Stomach (tissue), 9 donors: ENCODE data around the gene TMEM54. TPM values are rescaled to one million over a fixed set of nuclear protein-coding genes. Genes with fewer than 3 reads are reported as not detected.

Source experiments
- DNase-seq, 2 donors: peaks; one replicate each; pipeline versions ENCODE4 v3.0.0 to v3.0.0-alpha.2; 2013 to 2019
- H3K27ac ChIP-seq, 5 donors: fragments of 200-600 bp in 4 of 5; sonication (generic) in 4 of 5; one replicate each; pipeline ENCODE4 v1.5.1; 2013 to 2019; ENCODE audit warnings: mild to moderate bottlenecking in 1 of 5, moderate library complexity in 1 of 5
- H3K27me3 ChIP-seq, 3 donors: fragments of 200-600 bp; sonication (generic); one replicate each; pipeline ENCODE4 v1.5.1; 2017 to 2019; ENCODE audit warnings: mixed run types in 1 of 3
- H3K36me3 ChIP-seq, 4 donors: fragments of 200-600 bp; sonication (generic); 1 replicate in 3 of 4; 2 replicates in 1 of 4; pipeline ENCODE4 v1.5.1; 2016 to 2019
- H3K4me1 ChIP-seq, 4 donors: fragments of 200-600 bp; sonication (generic); one replicate each; pipeline ENCODE4 v1.5.1; 2016 to 2019
- H3K4me3 ChIP-seq, 4 donors: fragments of 200-600 bp; sonication (generic) in 3 of 4; one replicate each; pipeline ENCODE4 v1.5.1; 2016 to 2019; ENCODE audit warnings: mild to moderate bottlenecking in 1 of 4
- H3K9me3 ChIP-seq, 4 donors: fragments of 200-600 bp; sonication (generic); one replicate each; pipeline ENCODE4 v1.5.1; 2016 to 2019
- CTCF ChIP-seq, 7 experiments: fragments of 450-650 bp in 4 of 7; fragments of 200-600 bp in 3 of 7; sonication (generic) in 3 of 7; IDR thresholded peaks; one replicate each; pipeline ENCODE4 v1.5.1; 2016 to 2019; ENCODE audit warnings: antibody characterized with exemption in 7 of 7, control low read depth in 2 of 7, mild to moderate bottlenecking in 1 of 7
- EP300 ChIP-seq: sonication (generic); formaldehyde crosslinking; IDR thresholded peaks from one replicate; pipeline ENCODE4 v1.6.1; 2017; ENCODE audit warnings: antibody characterized with exemption
- POLR2A ChIP-seq, 4 donors: fragments of 450-650 bp; IDR thresholded peaks; one replicate each; pipeline ENCODE4 v1.6.1; 2016; ENCODE audit warnings: antibody characterized with exemption in 4 of 4, control low read depth in 2 of 4, mild to moderate bottlenecking in 1 of 4, moderate library complexity in 1 of 4
- POLR2AphosphoS5 ChIP-seq, 3 donors: sonication (generic); formaldehyde crosslinking; IDR thresholded peaks; one replicate each; pipeline ENCODE4 v1.6.1; 2016; ENCODE audit warnings: antibody characterized with exemption in 3 of 3
- WGBS, 5 donors: extraction: QIAGEN DNeasy Blood & Tissue Kit in 3 of 5; methylation state at CpG; one replicate each; pipeline versions ENCODE4 v1.1.5 to v1.1.7; 2013 to 2018; 5-methylcytosine and 5-hydroxymethylcytosine counted together
- intact Hi-C: fragments of 100-400 bp; cut with DNase I; formaldehyde crosslinking; loops from one replicate; pipeline ENCODE4 v1.15.1; 2023; ENCODE audit warnings: low total_unique reads
- polyA plus RNA-seq, 3 donors: library from polyadenylated mRNA; stranded (reverse); fragments of 200-250 nt; gene quantifications; one replicate each; pipeline ENCODE4 v1.2.3, GENCODE V29; 2013
- total RNA-seq, 5 donors: library from RNA; depleted of rRNA; stranded (reverse); fragments of >200 nt; gene quantifications; one replicate each; pipeline versions ENCODE4 v1.1.0 to v1.2.3, GENCODE V29; 2014 to 2016
- donor health status: healthy with polysubstance abuse.
- donor health status: Bipolar disorder and iron deficiency.
- donor health status: healthy.

TMEM54 gene
- total and polyA plus RNA-seq, 8 donors, result 34.9 to 408 (median 159) TPM

GRCh38 chr1:32948390-32948722 is 47.2 kb upstream of the TMEM54 start:
- WGBS, 5 donors, result 89 to 96% (median 95%) methylated on average over 1 of the region's 1 CpG
- intact Hi-C loops, result no loop called here
- H3K27ac ChIP-seq, result peak overlapping the region; percentile 39 to 77 (median 71)

GRCh38 chr1:32947669-32948389 is 46.6 kb upstream of the TMEM54 start:
- 55 to 74% (median 61%) methylated on average over 6 of the region's 6 CpGs for WGBS, 5 donors
- TF ChIP-seq EP300 (no peak), POLR2AphosphoS5 (IDR thresholded peaks at IDR 0.05) (no peak), POLR2A (IDR thresholded peaks at IDR 0.05) (no peak), CTCF (IDR thresholded peaks at IDR 0.05) (no peak)
- Histone ChIP-seq H3K27ac (peak overlapping the region; percentile 39 to 77 (median 71)), H3K9me3 (no peaks in the 10 kb centered on the region), H3K4me3 (no peak overlapping the region), H3K4me1 (peaks cover 15 to 37% (median 26%) of the 10 kb centered on the region in 4 donors), H3K27me3 (no peaks in the 10 kb centered on the region), H3K36me3 (peaks cover 26 to 59% (median 54%) of the 10 kb centered on the region in 4 donors)
- DNase-seq, result peak in 1 of 2 donors; percentile 17
- intact Hi-C loops, result no loop called here

More at GRCh38 chr1:32948390-32948722, 47.2 kb upstream of the TMEM54 start:
- Histone ChIP-seq H3K9me3 (no peaks in the 10 kb centered on the region), H3K4me1 (peaks cover 15 to 40% (median 27%) of the 10 kb centered on the region in 4 donors), H3K36me3 (peaks cover 21 to 54% (median 49%) of the 10 kb centered on the region in 4 donors), H3K27me3 (no peaks in the 10 kb centered on the region), H3K4me3 (no peak overlapping the region)
- TF ChIP-seq POLR2A (IDR thresholded peaks at IDR 0.05) (no peak), CTCF (IDR thresholded peaks at IDR 0.05) (no peak), POLR2AphosphoS5 (IDR thresholded peaks at IDR 0.05) (no peak), EP300 (no peak)
- DNase-seq, result no peak

- intact Hi-C loops, result no loop called here
- 59 to 77% (median 75%) methylated on average over 2 of the region's 2 CpGs for WGBS, 5 donors
- peaks cover 15 to 37% (median 26%) of the 10 kb centered on the region in 4 donors for H3K4me1 ChIP-seq
- no peaks in the 10 kb centered on the region for H3K9me3 ChIP-seq
- H3K27ac ChIP-seq, result peak overlapping the region in 1 of 5 donors; percentile 21
- no peaks in the 10 kb centered on the region for H3K27me3 ChIP-seq
- no peak for DNase-seq
- TF ChIP-seq EP300, result no peak
- TF ChIP-seq POLR2A (IDR thresholded peaks at IDR 0.05), result no peak
- no peak for TF ChIP-seq POLR2AphosphoS5 (IDR thresholded peaks at IDR 0.05)
- no peak for TF ChIP-seq CTCF (IDR thresholded peaks at IDR 0.05)
- H3K4me3 ChIP-seq, result no peak overlapping the region
- peaks cover 37 to 72% (median 68%) of the 10 kb centered on the region in 4 donors for H3K36me3 ChIP-seq
Measured at GRCh38 chr1:32946413-32946812, 45.2 kb upstream of the TMEM54 start.

- H3K27ac ChIP-seq, result peak overlapping the region in 1 of 5 donors; percentile 16
- no peak for DNase-seq
- peaks cover 9 to 38% (median 18%) of the 10 kb centered on the region in 4 donors for H3K4me1 ChIP-seq
- TF ChIP-seq EP300, result no peak
- TF ChIP-seq POLR2A (IDR thresholded peaks at IDR 0.05), result no peak
- TF ChIP-seq CTCF (IDR thresholded peaks at IDR 0.05), result no peak
- TF ChIP-seq POLR2AphosphoS5 (IDR thresholded peaks at IDR 0.05), result no peak
- H3K4me3 ChIP-seq, result no peak overlapping the region
- intact Hi-C loops, result no loop called here
- peaks cover 45 to 90% (median 89%) of the 10 kb centered on the region in 4 donors for H3K36me3 ChIP-seq
- H3K27me3 ChIP-seq, result no peaks in the 10 kb centered on the region
- no peaks in the 10 kb centered on the region for H3K9me3 ChIP-seq
Measured at GRCh38 chr1:32944180-32944579, 43.0 kb upstream of the TMEM54 start.
